Brain microvascular endothelial cell (primary cell): Measurements from ENCODE around the gene LRP5.
"Not testable (repeated sequence)": the region's sequence is repeated elsewhere in the genome, so short reads cannot be mapped to it uniquely, and the experiment has no call there.

Experiments used
- DNase-seq: peaks from one replicate; pipeline ENCODE4 v3.0.0-alpha.2; 2020
- H3K27ac ChIP-seq: fragments of 250-450 bp; sonication (Bioruptor Pico); 2 replicates; pipeline ENCODE4 v1.5.1; 2020; ENCODE audit warnings: mild to moderate bottlenecking, moderate library complexity
- H3K27me3 ChIP-seq: fragments of 250-450 bp; sonication (Bioruptor Pico); replicated peaks from 2 replicates; pipeline ENCODE4 v1.5.1; 2020; ENCODE audit warnings: mild to moderate bottlenecking
- H3K36me3 ChIP-seq: fragments of 250-450 bp; sonication (Bioruptor Pico); replicated peaks from 2 replicates; pipeline ENCODE4 v1.5.1; 2020; ENCODE audit warnings: mild to moderate bottlenecking
- H3K4me3 ChIP-seq: 2 replicates; pipeline ENCODE4 v1.5.1; 2011; ENCODE audit warnings: low read depth, mild to moderate bottlenecking, control low read depth, low read length, moderate library complexity
- in situ Hi-C: cut with HindIII; loops from 2 replicates; pipeline ENCODE4 v1.10.0; 2017; ENCODE audit warnings: low sequenced_read_pairs, low pct_ligation_motif_present
- TF ChIP-seq, protein P1 (sequence below): IDR thresholded peaks from 2 replicates; pipeline ENCODE4 v1.5.1; 2011; ENCODE audit warnings: low read depth, mild to moderate bottlenecking, moderate library complexity, low read length, control low read depth, inconsistent platforms; ENCODE audit errors: missing control alignments

The LRP5 gene

GRCh38 chr11:68297812-68298658 lies 14.4 kb upstream of the LRP5 start:
- DNase-seq, result peak; percentile 61
- in situ Hi-C loops, result no loop called here
- TF ChIP-seq, protein P1, sequence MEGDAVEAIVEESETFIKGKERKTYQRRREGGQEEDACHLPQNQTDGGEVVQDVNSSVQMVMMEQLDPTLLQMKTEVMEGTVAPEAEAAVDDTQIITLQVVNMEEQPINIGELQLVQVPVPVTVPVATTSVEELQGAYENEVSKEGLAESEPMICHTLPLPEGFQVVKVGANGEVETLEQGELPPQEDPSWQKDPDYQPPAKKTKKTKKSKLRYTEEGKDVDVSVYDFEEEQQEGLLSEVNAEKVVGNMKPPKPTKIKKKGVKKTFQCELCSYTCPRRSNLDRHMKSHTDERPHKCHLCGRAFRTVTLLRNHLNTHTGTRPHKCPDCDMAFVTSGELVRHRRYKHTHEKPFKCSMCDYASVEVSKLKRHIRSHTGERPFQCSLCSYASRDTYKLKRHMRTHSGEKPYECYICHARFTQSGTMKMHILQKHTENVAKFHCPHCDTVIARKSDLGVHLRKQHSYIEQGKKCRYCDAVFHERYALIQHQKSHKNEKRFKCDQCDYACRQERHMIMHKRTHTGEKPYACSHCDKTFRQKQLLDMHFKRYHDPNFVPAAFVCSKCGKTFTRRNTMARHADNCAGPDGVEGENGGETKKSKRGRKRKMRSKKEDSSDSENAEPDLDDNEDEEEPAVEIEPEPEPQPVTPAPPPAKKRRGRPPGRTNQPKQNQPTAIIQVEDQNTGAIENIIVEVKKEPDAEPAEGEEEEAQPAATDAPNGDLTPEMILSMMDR, result peak; percentile 97
- no peak overlapping the region for H3K4me3 ChIP-seq
- H3K27me3 ChIP-seq, result no peaks in the 10 kb centered on the region
- H3K27ac ChIP-seq, result no peak overlapping the region
- no peaks in the 10 kb centered on the region for H3K36me3 ChIP-seq

- TF ChIP-seq, protein P1, result no peak
Measured at GRCh38 chr11:68298659-68299516, 13.5 kb upstream of the LRP5 start.

GRCh38 chr11:68299517-68299879 lies 12.9 kb upstream of the LRP5 start:
- H3K36me3 ChIP-seq, H3K4me3 ChIP-seq, H3K27me3 ChIP-seq, DNase-seq, in situ Hi-C loops, H3K27ac ChIP-seq: not testable (repeated sequence)

More at GRCh38 chr11:68298659-68299516, 13.5 kb upstream of the LRP5 start:
- in situ Hi-C loops, result no loop called here
- Histone ChIP-seq H3K27me3 (no peaks in the 10 kb centered on the region), H3K27ac (no peak overlapping the region), H3K36me3 (no peaks in the 10 kb centered on the region), H3K4me3 (no peak overlapping the region)
- DNase-seq, result no peak

DNA sequence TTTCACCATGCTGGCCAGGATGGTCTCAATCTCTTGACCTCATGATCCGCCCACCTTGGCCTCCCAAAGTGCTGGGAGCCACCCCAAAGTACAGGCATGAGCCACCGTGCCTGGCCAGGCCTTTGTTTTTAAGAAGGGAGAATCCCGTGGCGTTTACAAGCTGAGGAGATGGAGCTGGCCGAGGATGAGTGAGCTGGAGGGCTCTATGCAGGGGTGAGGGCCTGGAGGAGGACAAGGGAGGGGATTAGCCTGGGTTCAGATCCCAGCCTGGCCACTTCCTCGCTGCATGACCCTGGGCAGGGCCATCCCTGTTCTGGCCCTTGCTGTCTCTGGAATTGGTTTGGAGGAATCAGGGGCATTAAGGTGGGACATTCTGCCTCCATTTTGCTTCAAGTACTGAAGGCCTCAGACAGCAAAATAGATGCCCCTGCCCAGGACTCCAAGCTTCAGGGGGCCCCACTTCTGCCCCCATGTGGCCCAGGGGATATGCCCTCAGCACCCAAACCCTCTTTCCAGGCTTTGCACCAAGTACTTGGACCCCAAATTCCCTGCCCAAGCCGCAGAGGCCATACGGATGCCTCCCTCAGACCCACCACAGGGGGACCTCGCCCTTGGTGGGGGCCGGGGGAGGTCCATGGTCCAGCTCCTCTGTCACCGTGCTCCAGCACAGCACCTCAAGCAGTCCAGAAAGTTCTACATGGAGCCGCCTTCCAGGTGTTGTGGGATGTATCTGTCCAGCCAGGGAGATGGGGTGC lies 12.1 kb upstream of the LRP5 start:
- Histone ChIP-seq H3K4me3 (no peak overlapping the region), H3K36me3 (no peaks in the 10 kb centered on the region), H3K27ac (no peak overlapping the region), H3K27me3 (no peaks in the 10 kb centered on the region)
- TF ChIP-seq, protein P1, result peak; percentile 16
- no peak for DNase-seq
- in situ Hi-C loops, result no loop called here

GRCh38 chr11:68302256-68302655 lies 10.1 kb upstream of the LRP5 start:
- TF ChIP-seq, protein P1, result no peak
- H3K36me3 ChIP-seq, result no peaks in the 10 kb centered on the region
- no peak overlapping the region for H3K27ac ChIP-seq
- H3K27me3 ChIP-seq, result no peaks in the 10 kb centered on the region
- in situ Hi-C loops, result no loop called here
- no peak for DNase-seq
- no peak overlapping the region for H3K4me3 ChIP-seq
